ENCODE measurements around the gene LAMA2. TPM values are rescaled to one million over a fixed set of nuclear protein-coding genes. Genes with fewer than 3 reads are reported as not detected.

LAMA2 gene
- total RNA-seq, 4 donors from 2014 or later, result 15.1 to 27.3 (median 25.0) TPM

GRCh38 chr6:129558248-129558647 lies 675.3 kb downstream of the LAMA2 start:
- no peak overlapping the region for H3K4me3 ChIP-seq
- H3K36me3 ChIP-seq, result no peaks in the 10 kb centered on the region
- TF ChIP-seq EP300 (IDR thresholded peaks at IDR 0.05) (no peak), POLR2AphosphoS5 (IDR thresholded peaks at IDR 0.05) (no peak), POLR2A (IDR thresholded peaks at IDR 0.05) (no peak), CTCF (IDR thresholded peaks at IDR 0.05) (no peak)
- H3K4me1 ChIP-seq, result no peaks in the 10 kb centered on the region
- no peaks in the 10 kb centered on the region for H3K9me3 ChIP-seq
- WGBS, result 90% methylated on average over 1 of the region's 1 CpG
- no peaks in the 10 kb centered on the region for H3K27me3 ChIP-seq
- no peak for DNase-seq (ENCODE audit: low spot score in 2 of 2)
- no peak overlapping the region for H3K27ac ChIP-seq

- Histone ChIP-seq H3K9me3 (no peaks in the 10 kb centered on the region), H3K27ac (no peak overlapping the region), H3K4me3 (no peak overlapping the region), H3K36me3 (no peaks in the 10 kb centered on the region), H3K27me3 (no peaks in the 10 kb centered on the region), H3K4me1 (no peaks in the 10 kb centered on the region)
- TF ChIP-seq POLR2AphosphoS5 (IDR thresholded peaks at IDR 0.05), result no peak
- WGBS, result 72% methylated on average over 4 of the region's 4 CpGs
- no peak for DNase-seq (ENCODE audit: low spot score in 2 of 2)
Measured at GRCh38 chr6:129565366-129565765, 682.4 kb downstream of the LAMA2 start.

- WGBS, result 46% methylated on average over 2 of the region's 2 CpGs
- H3K4me3 ChIP-seq, result no peak overlapping the region
- H3K9me3 ChIP-seq, result no peaks in the 10 kb centered on the region
- no peaks in the 10 kb centered on the region for H3K27me3 ChIP-seq
- no peak for TF ChIP-seq EP300 (IDR thresholded peaks at IDR 0.05)
- no peak for TF ChIP-seq POLR2A (IDR thresholded peaks at IDR 0.05)
- no peak for TF ChIP-seq CTCF (IDR thresholded peaks at IDR 0.05)
- TF ChIP-seq POLR2AphosphoS5 (IDR thresholded peaks at IDR 0.05), result no peak
- no peak overlapping the region for H3K27ac ChIP-seq
- H3K36me3 ChIP-seq, result no peaks in the 10 kb centered on the region
- H3K4me1 ChIP-seq, result no peaks in the 10 kb centered on the region
- DNase-seq (ENCODE audit: low spot score in 2 of 2), result no peak
Measured at GRCh38 chr6:129565811-129566210, 682.9 kb downstream of the LAMA2 start.

All from suprapubic skin (tissue), 4 donors.